D721Med (cell line): ENCODE data around the gene C9orf72.

ENCODE experiments used
- DNase-seq: peaks from one replicate; pipeline ENCODE4 v3.0.0; 2011; ENCODE audit warnings: low spot score; ENCODE audit not compliant: insufficient read length
- FAIRE-seq: peaks from 2 replicates; lab custom pipeline; 2011; peaks lifted over from hg19 to GRCh38; lab: Jason Lieb, UNC
- CTCF ChIP-seq: IDR thresholded peaks from 2 replicates; pipeline ENCODE4 v1.5.1; 2012; ENCODE audit warnings: mild to moderate bottlenecking, control low read depth; ENCODE audit not compliant: insufficient read depth; ENCODE audit errors: missing control alignments

C9orf72 gene

GRCh38 chr9:27565696-27566095 lies 7.6 kb downstream of the C9orf72 start:
- FAIRE-seq (no peak), DNase-seq (no peak)
- TF ChIP-seq CTCF = no peak

- DNase-seq (no peak), FAIRE-seq (no peak)
- no peak for TF ChIP-seq CTCF
Measured at GRCh38 chr9:27564670-27565069, 8.6 kb downstream of the C9orf72 start.

DNA sequence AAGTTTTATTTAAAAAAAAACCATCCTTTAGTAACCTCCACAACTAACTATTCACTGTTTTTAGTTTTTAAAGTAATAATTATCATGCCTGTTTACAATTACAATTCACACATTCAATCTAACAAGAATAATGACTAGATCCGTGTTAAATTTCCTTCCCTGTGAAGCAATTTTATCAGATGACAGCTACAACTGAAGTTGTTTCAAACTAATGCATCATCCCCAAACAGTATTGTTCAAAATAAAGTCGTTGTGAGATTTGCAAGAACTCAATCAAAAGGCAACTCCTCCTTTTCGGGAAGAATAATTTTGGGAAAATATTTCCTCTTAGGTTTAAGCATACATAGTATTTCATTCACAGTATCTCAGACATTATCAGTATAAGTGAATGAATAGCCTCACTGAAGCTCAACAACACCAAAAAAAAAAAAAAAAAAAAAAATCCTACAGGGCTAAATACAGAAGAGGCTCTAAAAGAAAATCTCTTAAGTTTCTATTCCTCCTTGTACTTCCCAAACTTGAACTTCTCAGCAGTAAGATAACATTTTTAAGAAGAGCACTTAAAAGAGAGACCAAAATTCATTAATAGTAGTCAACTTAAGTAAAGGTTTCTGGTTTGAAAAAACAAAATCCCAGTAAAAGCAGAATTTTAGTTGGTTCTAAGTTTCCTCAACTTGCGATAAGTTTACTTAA lies 9.4 kb downstream of the C9orf72 start:
- TF ChIP-seq CTCF = no peak
- DNase-seq = no peak
- no peak for FAIRE-seq

DNA sequence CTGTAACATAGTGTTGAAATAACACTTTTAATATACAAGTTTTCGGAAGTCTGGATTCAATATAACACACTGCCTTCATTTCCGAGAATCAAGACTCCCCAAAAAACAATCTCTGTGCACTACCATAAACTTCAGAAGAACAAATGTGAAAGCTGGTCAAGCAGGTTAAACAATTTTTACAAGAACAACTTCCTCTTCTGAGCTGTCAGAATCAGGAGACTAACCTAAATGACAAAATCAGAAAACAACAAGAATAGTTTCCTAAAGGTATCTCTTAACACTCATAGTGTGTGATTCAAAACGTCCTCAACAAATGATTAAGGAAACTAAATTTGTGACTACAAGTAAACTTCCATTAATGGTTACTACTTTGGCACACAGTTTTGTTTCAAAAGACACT lies 11.6 kb downstream of the C9orf72 start:
- DNase-seq (no peak), FAIRE-seq (no peak)
- no peak for TF ChIP-seq CTCF

DNA sequence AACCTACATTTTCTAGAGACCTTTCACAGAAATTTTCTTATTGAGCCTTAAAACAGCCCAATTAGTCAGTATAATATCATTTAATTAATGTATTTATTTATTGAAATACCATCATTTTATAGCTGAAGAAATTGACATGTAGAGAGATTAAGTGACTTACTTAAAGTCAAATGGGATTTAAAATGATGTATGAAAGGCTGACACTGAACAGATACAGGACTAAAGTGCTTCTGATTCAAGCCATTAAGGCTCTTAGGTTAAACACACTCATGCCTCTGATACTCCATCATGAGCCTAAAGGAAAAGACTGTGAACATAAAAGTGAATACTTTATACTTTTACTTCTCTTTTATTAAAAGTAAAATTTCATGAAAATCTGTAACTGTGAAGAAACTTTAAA lies 12.8 kb downstream of the C9orf72 start:
- DNase-seq (no peak), FAIRE-seq (peak; percentile 55)
- no peak for TF ChIP-seq CTCF

DNA sequence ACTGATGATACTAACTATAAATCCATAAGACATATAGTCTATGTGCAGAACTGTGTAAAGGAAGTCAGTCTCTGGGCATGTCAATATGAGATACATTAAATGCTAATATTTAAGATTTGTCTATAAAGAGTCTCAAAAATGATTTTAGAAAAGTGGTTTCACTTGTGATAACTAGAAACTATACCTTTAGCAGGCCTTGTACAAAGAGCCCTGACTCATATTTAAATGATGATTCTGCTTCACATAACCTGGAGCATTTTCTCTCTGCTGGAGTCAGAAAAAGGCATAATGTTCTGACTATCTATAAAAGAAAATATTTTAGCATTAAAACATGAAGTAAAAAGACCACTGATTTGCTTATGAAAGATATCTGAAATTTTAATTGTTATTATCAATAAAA lies 15.0 kb downstream of the C9orf72 start:
- DNase-seq (no peak), FAIRE-seq (no peak)
- TF ChIP-seq CTCF = no peak

DNA sequence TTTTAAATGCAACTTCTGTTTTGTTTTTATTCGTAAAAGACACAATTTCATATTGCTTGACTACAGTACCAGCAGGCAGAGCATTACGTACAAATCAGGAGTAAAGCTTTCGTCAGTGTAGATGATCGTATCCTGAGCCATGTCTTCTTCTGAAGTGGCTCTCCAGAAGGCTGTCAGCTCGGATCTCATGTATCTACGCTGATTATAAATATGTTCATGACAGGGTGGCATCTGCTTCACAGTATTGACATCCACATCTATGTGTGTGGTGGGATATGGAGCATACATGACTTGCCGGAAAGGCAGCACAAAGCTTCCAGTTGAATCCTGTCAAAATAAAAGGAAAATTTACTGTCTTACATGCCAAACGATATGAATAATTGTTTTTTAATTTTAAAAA lies 16.8 kb downstream of the C9orf72 start:
- FAIRE-seq (no peak), DNase-seq (no peak)
- TF ChIP-seq CTCF = no peak
